Glutamatergic neuron (in vitro differentiated cells): ENCODE measurements around the gene RALB. TPM values are rescaled to one million over a fixed set of nuclear protein-coding genes. Genes with fewer than 3 reads are reported as not detected.
"Not testable (repeated sequence)": the region's sequence is repeated elsewhere in the genome, so short reads cannot be mapped to it uniquely, and the experiment has no call there.

ENCODE experiments used
- DNase-seq: peaks from one replicate; pipeline ENCODE4 v3.0.0; 2022
- H3K27ac Mint-ChIP-seq: one replicate; pipeline ENCODE4 v1.8.0; 2020; ENCODE audit warnings: mild to moderate bottlenecking, mixed read lengths, inconsistent platforms; ENCODE audit not compliant: unreplicated experiment
- H3K27me3 Mint-ChIP-seq: one replicate; pipeline ENCODE4 v1.8.0; 2020; ENCODE audit warnings: mild to moderate bottlenecking, moderate library complexity, mixed read lengths, inconsistent platforms; ENCODE audit not compliant: unreplicated experiment
- H3K36me3 Mint-ChIP-seq: one replicate; pipeline ENCODE4 v1.8.0; 2020; ENCODE audit warnings: mild to moderate bottlenecking, mixed read lengths, inconsistent platforms; ENCODE audit not compliant: unreplicated experiment
- H3K4me1 Mint-ChIP-seq: one replicate; pipeline ENCODE4 v1.8.0; 2020; ENCODE audit warnings: mild to moderate bottlenecking, low read depth, mixed read lengths, inconsistent platforms; ENCODE audit not compliant: unreplicated experiment
- H3K4me3 Mint-ChIP-seq: one replicate; pipeline ENCODE4 v1.8.0; 2020; ENCODE audit warnings: mild to moderate bottlenecking, mixed read lengths, inconsistent platforms; ENCODE audit not compliant: unreplicated experiment
- H3K9me3 Mint-ChIP-seq: one replicate; pipeline ENCODE4 v1.8.0; 2020; ENCODE audit warnings: mild to moderate bottlenecking, moderate library complexity, mixed read lengths, inconsistent platforms; ENCODE audit not compliant: unreplicated experiment
- total RNA-seq: library from RNA; stranded (reverse); fragmentation: NEBNext Ultra II Directional; extraction: Animal tissue kit (Norgen Biotek cat#: 25700); gene quantifications from one replicate; pipeline ENCODE4 v1.2.1, GENCODE V29; 2021; ENCODE audit not compliant: unreplicated experiment
- TF ChIP-seq, protein P1 (sequence below): fragments of 200-600 bp; sonication (generic); IDR thresholded peaks from one replicate; pipeline ENCODE4 v1.5.0; 2021; ENCODE audit not compliant: partially characterized antibody, unreplicated experiment

RALB gene
- total RNA-seq, 1 donor from 2014 or later, result 16.4 TPM

DNA sequence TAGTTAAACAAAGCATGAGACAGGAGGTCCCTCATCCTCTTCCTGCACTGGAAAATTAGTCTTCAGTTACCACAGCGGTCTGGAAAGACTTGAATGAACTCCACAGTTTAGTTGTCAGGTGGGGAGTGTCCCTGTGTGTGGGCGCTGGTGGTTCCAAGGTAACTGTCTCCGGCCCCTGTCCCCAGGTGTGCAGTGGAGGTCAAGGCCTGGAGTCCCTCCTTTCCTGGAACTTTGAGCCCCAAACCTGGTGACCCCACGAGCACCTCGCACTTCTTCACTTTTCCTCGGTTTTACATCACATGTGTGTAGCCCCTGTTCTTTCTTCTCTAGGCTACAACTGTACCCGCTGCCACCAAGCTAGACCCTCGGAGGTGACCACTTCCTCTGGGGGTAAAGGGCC lies 65.3 kb downstream of the RALB start:
- DNase-seq, result no peak
- Mint-ChIP-seq H3K27ac (no peak overlapping the region), H3K27me3 (peaks cover 9% of the 10 kb centered on the region), H3K4me1 (peaks cover 6% of the 10 kb centered on the region), H3K4me3 (no peak overlapping the region), H3K9me3 (peaks cover 4% of the 10 kb centered on the region), H3K36me3 (no peaks in the 10 kb centered on the region)
- TF ChIP-seq, protein P1, sequence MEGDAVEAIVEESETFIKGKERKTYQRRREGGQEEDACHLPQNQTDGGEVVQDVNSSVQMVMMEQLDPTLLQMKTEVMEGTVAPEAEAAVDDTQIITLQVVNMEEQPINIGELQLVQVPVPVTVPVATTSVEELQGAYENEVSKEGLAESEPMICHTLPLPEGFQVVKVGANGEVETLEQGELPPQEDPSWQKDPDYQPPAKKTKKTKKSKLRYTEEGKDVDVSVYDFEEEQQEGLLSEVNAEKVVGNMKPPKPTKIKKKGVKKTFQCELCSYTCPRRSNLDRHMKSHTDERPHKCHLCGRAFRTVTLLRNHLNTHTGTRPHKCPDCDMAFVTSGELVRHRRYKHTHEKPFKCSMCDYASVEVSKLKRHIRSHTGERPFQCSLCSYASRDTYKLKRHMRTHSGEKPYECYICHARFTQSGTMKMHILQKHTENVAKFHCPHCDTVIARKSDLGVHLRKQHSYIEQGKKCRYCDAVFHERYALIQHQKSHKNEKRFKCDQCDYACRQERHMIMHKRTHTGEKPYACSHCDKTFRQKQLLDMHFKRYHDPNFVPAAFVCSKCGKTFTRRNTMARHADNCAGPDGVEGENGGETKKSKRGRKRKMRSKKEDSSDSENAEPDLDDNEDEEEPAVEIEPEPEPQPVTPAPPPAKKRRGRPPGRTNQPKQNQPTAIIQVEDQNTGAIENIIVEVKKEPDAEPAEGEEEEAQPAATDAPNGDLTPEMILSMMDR, result no peak

DNA sequence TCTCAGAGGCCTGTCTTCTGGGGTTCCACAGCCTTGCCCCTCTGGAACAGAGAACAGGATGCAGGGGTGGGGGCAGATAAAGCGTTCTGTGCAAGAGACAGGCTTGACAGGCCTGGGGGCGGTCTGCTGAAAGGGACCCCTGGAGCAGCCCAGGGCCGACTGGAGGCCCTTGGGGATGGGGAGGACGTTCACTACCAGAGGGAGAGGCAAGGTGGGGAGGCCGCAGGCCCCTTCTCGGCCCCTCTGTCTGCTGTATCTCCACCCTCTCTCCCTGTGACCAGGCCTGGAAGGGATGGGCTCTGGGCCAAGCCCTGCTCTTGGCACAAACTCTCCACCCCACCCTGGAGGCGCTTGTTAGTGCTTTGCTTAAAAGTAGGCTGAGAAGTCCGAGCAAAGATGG lies 66.0 kb downstream of the RALB start:
- no peak for DNase-seq
- no peak overlapping the region for H3K4me3 Mint-ChIP-seq
- peaks cover 7% of the 10 kb centered on the region for H3K27me3 Mint-ChIP-seq
- peaks cover 5% of the 10 kb centered on the region for H3K9me3 Mint-ChIP-seq
- H3K36me3 Mint-ChIP-seq, result no peaks in the 10 kb centered on the region
- peaks cover 6% of the 10 kb centered on the region for H3K4me1 Mint-ChIP-seq
- TF ChIP-seq, protein P1, result no peak
- no peak overlapping the region for H3K27ac Mint-ChIP-seq

DNA sequence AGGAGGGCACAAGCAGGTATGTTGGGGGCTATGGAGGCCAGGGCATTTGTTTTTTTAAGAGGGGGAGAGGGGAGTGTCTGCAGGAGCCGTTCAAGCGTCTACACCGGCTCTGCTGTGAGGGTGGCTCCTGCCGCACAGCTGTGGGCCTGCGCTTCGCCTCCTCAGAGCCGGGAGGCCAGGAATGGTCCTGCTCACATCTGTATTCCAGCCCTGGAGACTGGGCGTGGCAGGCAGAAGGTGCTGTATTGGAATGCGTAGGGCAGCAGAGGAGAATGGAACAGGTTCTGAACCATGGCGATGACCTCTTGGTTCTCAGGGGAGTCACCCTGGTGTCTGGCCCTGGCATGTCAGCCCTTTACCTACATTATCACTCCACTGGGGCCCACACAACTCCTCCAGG lies 66.5 kb downstream of the RALB start:
- Mint-ChIP-seq H3K27ac (no peak overlapping the region), H3K4me3 (no peak overlapping the region), H3K27me3 (peaks cover 7% of the 10 kb centered on the region), H3K4me1 (peaks cover 5% of the 10 kb centered on the region), H3K36me3 (no peaks in the 10 kb centered on the region), H3K9me3 (peaks cover 5% of the 10 kb centered on the region)
- peak; percentile 5 for DNase-seq
- TF ChIP-seq, protein P1, result no peak

DNA sequence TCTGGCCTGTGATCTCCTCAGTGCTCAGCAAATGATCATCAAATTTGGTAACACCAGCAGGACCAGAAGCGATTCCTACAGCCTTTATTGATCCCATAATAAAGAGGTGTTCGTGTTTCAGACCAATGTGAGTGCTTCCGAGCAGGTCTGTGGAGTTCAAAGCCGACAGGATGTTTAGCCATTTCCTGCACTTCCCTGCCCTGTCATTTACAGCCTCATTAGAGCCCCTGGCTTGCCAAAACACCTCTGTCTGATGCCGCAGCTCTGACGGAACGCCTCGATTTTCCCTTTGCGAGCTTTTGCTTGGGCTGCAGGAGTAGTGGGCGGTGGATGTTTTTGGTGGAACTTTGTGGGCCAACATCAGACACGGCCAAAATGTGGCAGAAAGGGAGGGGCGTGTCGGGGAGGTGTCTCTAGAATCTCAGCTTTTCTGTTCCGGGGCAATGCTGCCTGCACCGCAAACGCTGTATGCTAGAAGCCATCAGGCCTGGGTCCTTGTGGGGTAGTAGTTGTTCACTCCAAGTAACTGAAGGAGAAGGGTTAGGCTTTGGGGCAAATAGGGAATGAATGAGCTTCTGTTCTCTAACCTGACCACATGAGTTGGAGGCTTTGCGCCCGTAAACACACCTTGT lies 67.2 kb downstream of the RALB start:
- Mint-ChIP-seq H3K27me3 (peaks cover 6% of the 10 kb centered on the region), H3K4me1 (peaks cover 1% of the 10 kb centered on the region), H3K4me3 (no peak overlapping the region), H3K36me3 (no peaks in the 10 kb centered on the region), H3K27ac (no peak overlapping the region), H3K9me3 (peaks cover 5% of the 10 kb centered on the region)
- peak; percentile 4 for DNase-seq
- TF ChIP-seq, protein P1, result no peak

DNA sequence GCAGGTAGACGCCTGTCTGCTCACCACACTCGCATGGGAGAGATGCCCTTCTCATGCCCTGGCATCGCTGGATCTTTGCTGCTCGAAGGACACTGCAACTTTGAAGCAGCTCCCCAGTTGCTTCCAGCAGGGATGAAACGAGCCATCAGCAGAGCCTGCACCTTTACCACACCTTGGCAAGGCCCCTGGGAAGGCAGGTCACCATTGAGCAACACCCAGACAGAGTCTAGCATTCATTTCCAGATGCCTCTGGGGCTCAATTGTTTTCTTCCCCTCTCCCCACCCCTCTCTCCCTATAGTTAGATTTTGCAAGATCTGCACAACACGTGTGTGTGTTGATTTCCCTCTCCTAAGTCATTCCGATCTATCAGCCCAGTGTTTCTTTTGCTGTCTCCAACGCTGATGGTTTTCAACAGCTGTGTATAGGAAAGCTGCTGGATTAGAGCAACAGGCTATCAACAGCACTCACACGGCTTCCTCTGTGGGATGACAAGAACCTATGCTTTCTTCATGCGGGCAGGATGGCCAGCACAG lies 67.7 kb downstream of the RALB start:
- DNase-seq, result peak; percentile 6
- Mint-ChIP-seq H3K27ac (no peak overlapping the region), H3K36me3 (no peaks in the 10 kb centered on the region), H3K27me3 (peaks cover 5% of the 10 kb centered on the region), H3K4me3 (no peak overlapping the region), H3K4me1 (no peaks in the 10 kb centered on the region), H3K9me3 (peaks cover 5% of the 10 kb centered on the region)
- TF ChIP-seq, protein P1, result no peak

DNA sequence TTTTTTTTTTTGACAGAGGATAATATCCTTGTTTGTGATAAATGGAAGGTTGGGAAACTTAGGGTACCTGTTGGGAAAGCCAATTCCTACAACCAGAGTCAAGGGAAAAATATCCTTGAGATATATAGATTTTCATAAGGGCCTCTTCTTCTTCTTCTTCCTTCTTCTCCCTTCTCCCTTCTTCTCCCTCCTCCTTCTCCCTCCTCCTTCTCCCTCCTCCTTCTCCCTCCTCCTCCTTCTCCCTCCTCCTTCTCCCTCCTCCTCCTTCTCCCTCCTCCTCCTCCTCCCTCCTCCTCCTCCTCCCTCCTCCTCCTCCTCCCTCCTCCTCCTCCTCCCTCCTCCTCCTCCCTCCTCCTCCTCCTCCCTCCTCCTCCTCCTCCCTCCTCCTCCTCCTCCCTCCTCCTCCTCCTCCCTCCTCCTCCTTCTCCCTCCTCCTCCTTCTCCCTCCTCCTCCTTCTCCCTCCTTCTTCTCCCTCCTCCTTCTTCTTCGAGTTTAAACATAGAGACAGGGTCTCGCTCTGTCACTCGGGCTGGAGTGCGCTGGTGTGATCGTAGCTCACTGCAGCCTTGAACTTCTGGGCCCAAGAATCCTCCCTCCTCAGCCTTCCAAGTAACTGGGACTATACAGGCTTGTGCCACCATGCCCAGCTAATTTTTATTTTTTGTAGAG lies 68.4 kb downstream of the RALB start:
- not testable (repeated sequence) for H3K27ac Mint-ChIP-seq, H3K4me3 Mint-ChIP-seq, H3K9me3 Mint-ChIP-seq, DNase-seq, H3K4me1 Mint-ChIP-seq, H3K27me3 Mint-ChIP-seq, H3K36me3 Mint-ChIP-seq
